ENCODE measurements around the gene DUOX2. TPM values are rescaled to one million over a fixed set of nuclear protein-coding genes. Genes with fewer than 3 reads are reported as not detected.

The DUOX2 gene
- total RNA-seq, 1 experiment from 2014 or later: 0.21 TPM

DNA sequence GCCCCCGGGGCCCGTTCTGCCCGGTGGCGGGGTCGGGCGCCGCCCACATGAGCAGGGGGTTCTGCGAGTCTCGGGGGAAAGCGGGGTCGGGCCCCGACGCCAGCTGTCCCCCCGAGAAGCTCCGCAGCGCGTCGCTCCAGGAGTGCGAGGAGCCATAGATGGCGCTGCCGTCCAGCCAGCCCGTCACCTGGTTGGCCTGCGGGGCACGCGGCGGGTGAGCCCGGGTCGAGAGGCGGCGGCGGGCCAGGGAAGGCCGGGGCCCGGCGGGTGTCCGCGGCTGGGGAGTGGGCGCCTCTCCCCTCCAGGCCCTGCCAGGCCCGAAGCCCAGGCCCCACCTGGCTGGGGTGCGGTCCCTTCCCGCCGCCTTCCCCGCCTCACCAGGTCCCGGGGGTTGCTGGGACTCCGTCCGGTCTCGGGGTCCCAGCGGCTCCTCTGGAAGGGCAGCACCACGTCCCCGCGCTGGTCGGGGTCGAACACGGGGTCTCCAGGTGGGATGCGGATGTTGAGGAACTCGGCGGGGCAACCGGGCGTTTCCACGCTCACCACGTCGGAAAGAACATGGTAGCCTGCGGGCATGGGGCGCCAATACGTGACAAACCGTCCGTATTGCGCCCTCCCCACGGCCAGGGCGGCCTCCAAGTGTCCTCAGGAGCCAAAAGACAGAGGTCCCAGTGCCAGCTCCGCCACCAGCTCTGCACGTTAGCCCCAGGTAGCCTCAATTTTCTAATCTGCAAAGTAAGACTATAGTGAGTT is 2.4 kb downstream of the DUOX2 start:
- no TSS peak for BruUV-seq (replicated peaks)
- DNase-seq: no peak
- intact Hi-C loops (cut with micrococcal nuclease; ENCODE audit: unreplicated experiment): no loop called here
- no peak overlapping the region for H3K27ac Mint-ChIP-seq (ENCODE audit: unreplicated experiment)
- H3K4me3 Mint-ChIP-seq (ENCODE audit: low read depth, unreplicated experiment): peak overlapping the region; percentile 60
- TF ChIP-seq, protein P1, sequence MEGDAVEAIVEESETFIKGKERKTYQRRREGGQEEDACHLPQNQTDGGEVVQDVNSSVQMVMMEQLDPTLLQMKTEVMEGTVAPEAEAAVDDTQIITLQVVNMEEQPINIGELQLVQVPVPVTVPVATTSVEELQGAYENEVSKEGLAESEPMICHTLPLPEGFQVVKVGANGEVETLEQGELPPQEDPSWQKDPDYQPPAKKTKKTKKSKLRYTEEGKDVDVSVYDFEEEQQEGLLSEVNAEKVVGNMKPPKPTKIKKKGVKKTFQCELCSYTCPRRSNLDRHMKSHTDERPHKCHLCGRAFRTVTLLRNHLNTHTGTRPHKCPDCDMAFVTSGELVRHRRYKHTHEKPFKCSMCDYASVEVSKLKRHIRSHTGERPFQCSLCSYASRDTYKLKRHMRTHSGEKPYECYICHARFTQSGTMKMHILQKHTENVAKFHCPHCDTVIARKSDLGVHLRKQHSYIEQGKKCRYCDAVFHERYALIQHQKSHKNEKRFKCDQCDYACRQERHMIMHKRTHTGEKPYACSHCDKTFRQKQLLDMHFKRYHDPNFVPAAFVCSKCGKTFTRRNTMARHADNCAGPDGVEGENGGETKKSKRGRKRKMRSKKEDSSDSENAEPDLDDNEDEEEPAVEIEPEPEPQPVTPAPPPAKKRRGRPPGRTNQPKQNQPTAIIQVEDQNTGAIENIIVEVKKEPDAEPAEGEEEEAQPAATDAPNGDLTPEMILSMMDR (IDR thresholded peaks at IDR 0.05; ENCODE audit: unreplicated experiment): no peak
- CTCF ChIA-PET: no interaction called here
- peaks cover 79% of the 10 kb centered on the region for H3K27me3 Mint-ChIP-seq (ENCODE audit: unreplicated experiment)
- H3K4me1 Mint-ChIP-seq (ENCODE audit: low read depth, unreplicated experiment): peaks cover 15% of the 10 kb centered on the region
- no peaks in the 10 kb centered on the region for H3K36me3 Mint-ChIP-seq (ENCODE audit: insufficient read depth, unreplicated experiment)
- H3K9me3 Mint-ChIP-seq (ENCODE audit: low read depth, unreplicated experiment): no peaks in the 10 kb centered on the region

DNA sequence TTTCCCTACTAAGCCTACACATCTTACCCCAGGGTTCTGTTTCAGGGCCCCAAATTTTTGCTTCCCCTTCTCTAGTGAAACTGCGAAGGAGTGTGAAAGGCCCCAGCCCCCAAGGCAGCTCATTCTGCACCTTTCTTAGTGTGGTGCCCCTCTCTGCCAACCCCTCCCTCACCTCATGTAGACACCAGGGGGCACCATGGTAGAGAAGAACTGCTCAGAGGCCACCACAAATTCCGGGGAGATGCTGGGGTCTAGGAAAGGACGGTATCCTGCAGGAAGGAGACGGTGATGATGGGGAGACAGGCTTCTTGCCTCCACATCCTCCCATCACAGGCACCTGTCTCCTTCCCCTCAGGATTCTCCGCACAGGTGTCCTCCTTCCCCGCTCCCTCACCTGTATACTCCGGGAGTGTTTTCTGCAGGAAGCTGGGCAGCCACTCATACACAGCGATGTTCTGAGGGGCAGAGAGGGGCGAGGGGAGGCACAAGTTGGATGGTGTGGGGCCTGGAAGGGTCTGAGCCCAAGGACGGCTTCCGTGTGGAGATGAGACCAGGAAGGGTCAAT is 3.6 kb downstream of the DUOX2 start:
- Mint-ChIP-seq H3K27me3 (ENCODE audit: unreplicated experiment) (peaks cover 80% of the 10 kb centered on the region), H3K9me3 (ENCODE audit: low read depth, unreplicated experiment) (no peaks in the 10 kb centered on the region), H3K36me3 (ENCODE audit: insufficient read depth, unreplicated experiment) (no peaks in the 10 kb centered on the region), H3K4me1 (ENCODE audit: low read depth, unreplicated experiment) (peaks cover 15% of the 10 kb centered on the region), H3K27ac (ENCODE audit: unreplicated experiment) (no peak overlapping the region), H3K4me3 (ENCODE audit: low read depth, unreplicated experiment) (no peak overlapping the region)
- intact Hi-C loops (cut with micrococcal nuclease; ENCODE audit: unreplicated experiment): no loop called here
- CTCF ChIA-PET: no interaction called here
- no TSS peak for BruUV-seq (replicated peaks)
- TF ChIP-seq, protein P1 (IDR thresholded peaks at IDR 0.05; ENCODE audit: unreplicated experiment): no peak
- no peak for DNase-seq

DNA sequence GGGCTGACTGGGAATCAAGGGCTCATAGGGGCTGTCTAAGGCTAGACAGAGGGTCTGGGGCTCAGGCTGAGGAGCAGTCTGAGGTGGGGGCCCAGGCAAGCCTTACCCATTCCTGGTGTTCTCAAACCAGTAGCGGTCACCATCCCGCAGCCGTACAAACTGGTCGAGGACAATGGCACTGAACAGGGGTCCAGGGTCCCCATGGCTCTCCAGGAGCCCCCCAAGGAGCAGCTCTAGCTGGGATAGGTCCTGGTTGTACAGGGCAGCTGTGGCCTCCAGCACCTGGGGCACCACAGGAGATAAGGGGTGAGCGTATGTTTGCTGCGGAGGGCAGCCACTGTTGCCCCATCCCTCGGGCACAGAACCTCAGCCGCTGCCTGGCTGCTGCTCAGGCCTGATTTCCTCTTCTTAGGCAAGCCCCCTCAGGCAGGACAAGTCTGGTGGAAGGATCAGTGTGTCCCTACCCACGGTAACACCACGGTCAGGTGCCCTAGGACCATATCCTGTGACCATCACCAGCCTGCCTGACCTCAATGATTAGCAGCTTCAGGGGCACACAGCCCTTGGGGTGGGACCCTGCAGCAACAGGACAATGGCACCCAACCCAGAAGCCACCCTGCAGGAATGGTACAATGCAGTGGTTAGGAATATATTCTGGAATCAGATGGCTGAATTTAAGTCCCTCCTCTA is 5.9 kb downstream of the DUOX2 start:
- H3K36me3 Mint-ChIP-seq (ENCODE audit: insufficient read depth, unreplicated experiment): no peaks in the 10 kb centered on the region
- H3K27ac Mint-ChIP-seq (ENCODE audit: unreplicated experiment): no peak overlapping the region
- no TSS peak for BruUV-seq (replicated peaks)
- no peak overlapping the region for H3K4me3 Mint-ChIP-seq (ENCODE audit: low read depth, unreplicated experiment)
- H3K4me1 Mint-ChIP-seq (ENCODE audit: low read depth, unreplicated experiment): peaks cover 2% of the 10 kb centered on the region
- no peak for DNase-seq
- intact Hi-C loops (cut with micrococcal nuclease; ENCODE audit: unreplicated experiment): no loop called here
- TF ChIP-seq, protein P1 (IDR thresholded peaks at IDR 0.05; ENCODE audit: unreplicated experiment): no peak
- CTCF ChIA-PET: no interaction called here
- H3K27me3 Mint-ChIP-seq (ENCODE audit: unreplicated experiment): peaks cover 80% of the 10 kb centered on the region
- no peaks in the 10 kb centered on the region for H3K9me3 Mint-ChIP-seq (ENCODE audit: low read depth, unreplicated experiment)

DNA sequence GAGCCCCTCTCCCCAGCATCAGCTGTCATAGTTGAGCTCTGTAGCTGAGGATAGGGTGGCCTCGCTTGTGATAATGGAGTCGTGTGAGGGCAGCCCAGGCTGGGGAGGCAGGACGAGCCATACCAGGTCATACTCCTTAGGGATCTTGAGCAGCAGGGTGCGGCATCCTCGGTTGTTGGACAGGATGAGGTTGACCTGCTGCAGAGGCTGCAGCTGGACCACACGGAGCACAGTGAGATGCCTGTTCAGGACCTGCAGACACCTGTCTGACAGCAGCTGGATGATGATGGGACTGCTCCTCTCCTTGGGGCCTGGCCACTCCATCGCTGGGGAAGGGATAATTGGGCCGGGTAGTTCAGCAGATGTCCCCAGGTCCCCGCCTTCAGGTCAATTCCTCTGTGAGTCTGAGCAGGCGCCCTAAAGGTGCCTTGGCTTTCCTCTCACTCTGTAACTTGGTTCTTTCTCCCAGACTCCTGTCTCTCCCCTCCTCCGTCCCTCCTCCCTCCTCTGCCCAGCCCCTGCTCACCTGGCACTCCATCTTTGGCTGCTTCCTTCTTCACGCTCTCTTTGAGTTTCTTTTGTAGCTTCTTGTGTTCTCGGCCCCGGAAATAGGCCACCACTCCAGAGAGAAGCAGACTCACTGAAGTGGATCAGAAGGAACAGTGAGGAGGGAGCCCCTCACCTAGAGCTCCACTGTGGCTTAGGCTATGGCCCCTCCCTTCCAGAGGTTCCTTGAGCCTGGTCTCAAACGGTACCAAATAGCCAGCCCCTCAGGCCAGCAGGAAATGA is 7.8 kb downstream of the DUOX2 start:
- no peaks in the 10 kb centered on the region for H3K4me1 Mint-ChIP-seq (ENCODE audit: low read depth, unreplicated experiment)
- no TSS peak for BruUV-seq (replicated peaks)
- intact Hi-C loops (cut with micrococcal nuclease; ENCODE audit: unreplicated experiment): no loop called here
- CTCF ChIA-PET: interaction anchor here (1.6 kb wide), 1 partner anchor 12 kb away, joined by 6 read pairs; no protein-coding TSS in a partner anchor
- no peaks in the 10 kb centered on the region for H3K36me3 Mint-ChIP-seq (ENCODE audit: insufficient read depth, unreplicated experiment)
- H3K9me3 Mint-ChIP-seq (ENCODE audit: low read depth, unreplicated experiment): no peaks in the 10 kb centered on the region
- no peak for DNase-seq
- H3K4me3 Mint-ChIP-seq (ENCODE audit: low read depth, unreplicated experiment): no peak overlapping the region
- peaks cover 81% of the 10 kb centered on the region for H3K27me3 Mint-ChIP-seq (ENCODE audit: unreplicated experiment)
- TF ChIP-seq, protein P1 (IDR thresholded peaks at IDR 0.05; ENCODE audit: unreplicated experiment): no peak
- no peak overlapping the region for H3K27ac Mint-ChIP-seq (ENCODE audit: unreplicated experiment)
